Measurements from ENCODE around the gene TELO2. TPM values are rescaled to one million over a fixed set of nuclear protein-coding genes. Genes with fewer than 3 reads are reported as not detected.

Gene TELO2
- total RNA-seq, 1 donor from 2014 or later = 87.5 TPM

- no peak overlapping the region for H3K27ac Mint-ChIP-seq (ENCODE audit: unreplicated experiment)
- peak overlapping the region; percentile 17 for H3K4me3 Mint-ChIP-seq
- H3K36me3 Mint-ChIP-seq (ENCODE audit: low read depth) = no peaks in the 10 kb centered on the region
- H3K9me3 Mint-ChIP-seq = no peaks in the 10 kb centered on the region
- DNase-seq (ENCODE audit: low read depth, low spot score) = no peak
- no peaks in the 10 kb centered on the region for H3K27me3 Mint-ChIP-seq (ENCODE audit: low read depth)
- no peak for TF ChIP-seq CTCF (conservative IDR thresholded peaks at IDR 0.05)
- peaks cover 19% of the 10 kb centered on the region for H3K4me1 Mint-ChIP-seq
Measured at GRCh38 chr16:1469693-1470201, 23.4 kb upstream of the TELO2 start.

GRCh38 chr16:1470481-1471251, 22.5 kb upstream of the TELO2 start:
- no peaks in the 10 kb centered on the region for H3K36me3 Mint-ChIP-seq (ENCODE audit: low read depth)
- peak overlapping the region; percentile 75 for H3K27ac Mint-ChIP-seq (ENCODE audit: unreplicated experiment)
- H3K27me3 Mint-ChIP-seq (ENCODE audit: low read depth) = no peaks in the 10 kb centered on the region
- TF ChIP-seq CTCF (conservative IDR thresholded peaks at IDR 0.05) = no peak
- H3K9me3 Mint-ChIP-seq = no peaks in the 10 kb centered on the region
- no peak for DNase-seq (ENCODE audit: low read depth, low spot score)
- H3K4me1 Mint-ChIP-seq = peaks cover 24% of the 10 kb centered on the region
- peak overlapping the region; percentile 49 for H3K4me3 Mint-ChIP-seq

DNA sequence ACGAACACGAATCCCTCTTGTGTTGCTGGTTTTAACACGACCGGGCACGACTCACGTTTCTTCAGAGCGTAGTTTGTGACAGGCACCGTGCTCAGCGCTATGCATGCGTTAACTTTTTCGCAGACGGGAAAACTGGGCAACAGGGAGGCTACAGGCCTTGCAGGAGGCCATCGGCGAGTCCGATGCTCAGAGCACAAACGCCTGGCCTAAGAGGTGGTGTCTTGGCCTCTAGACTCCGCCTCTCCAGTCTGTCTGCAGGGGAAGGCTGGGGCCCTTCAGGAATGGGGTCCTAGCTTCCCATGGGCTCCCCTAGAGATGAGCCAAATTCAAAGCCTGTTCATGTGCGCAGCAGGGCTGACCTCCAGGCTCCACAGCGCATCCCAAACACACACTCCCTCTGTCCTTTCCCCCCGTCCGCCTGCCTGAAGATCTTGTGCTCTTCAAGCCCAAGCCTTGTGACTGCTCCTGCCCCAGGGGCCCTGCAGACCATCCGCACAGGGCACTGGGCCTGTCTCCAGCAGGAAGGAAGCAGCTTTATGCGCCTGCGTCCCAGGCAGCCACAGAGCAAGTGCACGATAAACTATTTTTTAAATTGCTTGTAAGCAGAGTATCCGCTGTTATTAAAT, 21.5 kb upstream of the TELO2 start:
- no peak for DNase-seq (ENCODE audit: low read depth, low spot score)
- Mint-ChIP-seq H3K36me3 (ENCODE audit: low read depth) (no peaks in the 10 kb centered on the region), H3K9me3 (no peaks in the 10 kb centered on the region), H3K27me3 (ENCODE audit: low read depth) (no peaks in the 10 kb centered on the region), H3K4me1 (peaks cover 27% of the 10 kb centered on the region), H3K27ac (ENCODE audit: unreplicated experiment) (peak overlapping the region; percentile 19), H3K4me3 (peak overlapping the region; percentile 78)
- no peak for TF ChIP-seq CTCF (conservative IDR thresholded peaks at IDR 0.05)

DNA sequence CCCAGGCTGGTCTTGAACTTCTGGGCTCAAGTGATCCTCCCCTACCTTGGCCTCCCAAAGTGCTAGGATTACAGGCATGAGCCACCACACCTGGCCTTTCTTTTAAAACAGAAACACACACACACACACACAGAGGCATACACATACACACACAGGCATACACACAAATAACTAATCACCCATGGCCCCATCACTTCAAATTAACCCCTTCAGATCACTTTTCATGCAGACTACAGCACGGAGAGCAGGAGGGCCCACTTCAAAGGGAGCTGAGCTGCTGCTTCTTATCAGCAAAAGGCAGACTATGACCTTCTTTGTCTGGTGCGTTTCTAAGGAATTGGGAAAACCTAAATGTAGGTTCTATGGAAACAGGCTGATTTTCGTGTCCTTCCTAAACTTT, 20.2 kb upstream of the TELO2 start:
- H3K27me3 Mint-ChIP-seq (ENCODE audit: low read depth) = peaks cover 2% of the 10 kb centered on the region
- peaks cover 27% of the 10 kb centered on the region for H3K4me1 Mint-ChIP-seq
- peak overlapping the region; percentile 81 for H3K4me3 Mint-ChIP-seq
- H3K36me3 Mint-ChIP-seq (ENCODE audit: low read depth) = no peaks in the 10 kb centered on the region
- H3K9me3 Mint-ChIP-seq = no peaks in the 10 kb centered on the region
- no peak for DNase-seq (ENCODE audit: low read depth, low spot score)
- no peak overlapping the region for H3K27ac Mint-ChIP-seq (ENCODE audit: unreplicated experiment)
- TF ChIP-seq CTCF (conservative IDR thresholded peaks at IDR 0.05) = no peak

GRCh38 chr16:1474082-1474795, 18.9 kb upstream of the TELO2 start:
- Mint-ChIP-seq H3K4me3 (peak overlapping the region; percentile 82), H3K27me3 (ENCODE audit: low read depth) (peaks cover 6% of the 10 kb centered on the region), H3K9me3 (no peaks in the 10 kb centered on the region), H3K36me3 (ENCODE audit: low read depth) (no peaks in the 10 kb centered on the region), H3K27ac (ENCODE audit: unreplicated experiment) (peak overlapping the region; percentile 20), H3K4me1 (peaks cover 27% of the 10 kb centered on the region)
- no peak for DNase-seq (ENCODE audit: low read depth, low spot score)
- no peak for TF ChIP-seq CTCF (conservative IDR thresholded peaks at IDR 0.05)
